HepG2 (cell line): Measurements from ENCODE around the gene NELFCD. TPM values are rescaled to one million over a fixed set of nuclear protein-coding genes. Genes with fewer than 3 reads are reported as not detected.

Source experiments
- ATAC-seq: fragments of 200-7000 bp; cut with Tn5 transposase; 3 replicates; pipeline ENCODE4 v1.9.1; 2020; ENCODE audit warnings: mild to moderate bottlenecking, moderate library complexity
- BruUV-seq: library from RNA; stranded (reverse); fragments of 400-500 nt; replicated peaks from 2 replicates; lab custom pipeline; 2021; lab: Mats Ljungman, UMichigan
- CTCF ChIA-PET: fragments of 300-600 bp; formaldehyde crosslinking; extraction: SDS; loops from one replicate; lab custom pipeline; 2021; ENCODE audit warnings: low total read pairs, inconsistent platforms, low intra/inter-chr PET ratio; lab: Yijun Ruan, JAX
- POLR2A ChIA-PET: fragments of 350-600 bp; sonication (Branson Sonifier 250); formaldehyde crosslinking; loops from one replicate; lab custom pipeline; 2020; ENCODE audit warnings: antibody characterized with exemption, inconsistent platforms; lab: Yijun Ruan, JAX
- DNase-seq: peaks from one replicate; pipeline ENCODE4 v3.0.0-alpha.2; 2015; ENCODE audit warnings: low spot score
- FAIRE-seq: peaks from 3 replicates; lab custom pipeline; 2011; peaks lifted over from hg19 to GRCh38; lab: Jason Lieb, UNC
- H2AFZ ChIP-seq: one replicate; pipeline ENCODE4 v1.6.1; 2011; ENCODE audit warnings: low read length, inconsistent platforms
- H3K27ac ChIP-seq: fragments of 300-600 bp; 3 replicates; pipeline ENCODE4 v1.8.0; 2011; ENCODE audit warnings: mixed run types, mild to moderate bottlenecking, mixed read lengths, low read length, inconsistent platforms; ENCODE audit not compliant: insufficient read depth; ENCODE audit errors: extremely low read length
- H3K27me3 ChIP-seq, 2 experiments: fragments of 200-600 bp in 1 of 2; 2 replicates in 1 of 2; 3 replicates in 1 of 2; pipeline versions ENCODE4 v1.6.0 to v1.8.0; 2011; ENCODE audit warnings: low read length in 2 of 2, mild to moderate bottlenecking in 2 of 2, moderate library complexity in 2 of 2, inconsistent platforms in 1 of 2; ENCODE audit not compliant: insufficient read depth in 2 of 2, control insufficient read depth in 1 of 2
- H3K36me3 ChIP-seq, 2 experiments: fragments of 200-600 bp in 1 of 2; replicated peaks in 1 of 2; 2 replicates in 1 of 2; 3 replicates in 1 of 2; pipeline versions ENCODE4 v1.5.1 to v1.8.0; 2011; ENCODE audit warnings: low read length in 2 of 2, inconsistent platforms in 1 of 2; ENCODE audit not compliant: insufficient read depth in 2 of 2, control insufficient read depth in 1 of 2
- H3K4me1 ChIP-seq: 2 replicates; pipeline ENCODE4 v1.5.1; 2012; ENCODE audit warnings: low read length, inconsistent platforms; ENCODE audit not compliant: insufficient read depth
- H3K4me2 ChIP-seq: 2 replicates; pipeline ENCODE4 v1.6.0; 2011; ENCODE audit warnings: low read depth, low read length, inconsistent platforms
- H3K4me3 ChIP-seq, 3 experiments: fragments of 200-600 bp in 1 of 3; sonication (generic), shearing (Covaris generic) in 1 of 3; replicated peaks in 1 of 3; 2 replicates each; pipeline ENCODE4 v1.5.1; 2011 to 2016; ENCODE audit warnings: low read length in 3 of 3, inconsistent platforms in 2 of 3, low read depth in 2 of 3, mild to moderate bottlenecking in 2 of 3, control low read depth in 1 of 3, mixed read lengths in 1 of 3; ENCODE audit not compliant: insufficient read depth in 1 of 3
- H3K79me2 ChIP-seq: one replicate; pipeline ENCODE4 v1.6.1; 2011; ENCODE audit warnings: low read length, inconsistent platforms; ENCODE audit not compliant: insufficient read depth
- H3K9ac ChIP-seq: 2 replicates; pipeline ENCODE4 v1.6.0; 2011; ENCODE audit warnings: mild to moderate bottlenecking, low read depth, low read length, inconsistent platforms; ENCODE audit not compliant: insufficient read depth
- H3K9me3 ChIP-seq: 2 replicates; pipeline ENCODE4 v1.5.1; 2012; ENCODE audit warnings: mild to moderate bottlenecking, low read length
- H4K20me1 ChIP-seq: 2 replicates; pipeline ENCODE4 v1.6.0; 2011; ENCODE audit warnings: inconsistent platforms, mild to moderate bottlenecking, low read length, moderate library complexity; ENCODE audit not compliant: insufficient read depth
- CHCHD3 ChIP-seq: sonication (generic); formaldehyde crosslinking; IDR thresholded peaks from 2 replicates; pipeline ENCODE4 v1.8.0; 2022; ENCODE audit warnings: mild to moderate bottlenecking, missing genetic modification reagents, moderate library complexity
- GTF3A ChIP-seq: sonication (generic); formaldehyde crosslinking; conservative IDR thresholded peaks from 2 replicates; pipeline ENCODE4 v1.4.0; 2020; ENCODE audit warnings: mild to moderate bottlenecking, missing genetic modification reagents
- RBM39 ChIP-seq: fragments of 200-400 bp; formaldehyde crosslinking; IDR thresholded peaks from one replicate; pipeline ENCODE4 v1.6.1; 2018; ENCODE audit warnings: antibody characterized with exemption, mild to moderate bottlenecking, low read depth, low read length; ENCODE audit not compliant: poor library complexity, severe bottlenecking
- SPEN ChIP-seq: sonication (generic); formaldehyde crosslinking; IDR thresholded peaks from 2 replicates; pipeline ENCODE4 v1.5.1; 2020; ENCODE audit warnings: low read depth, mild to moderate bottlenecking, missing genetic modification reagents
- STAT5B ChIP-seq: sonication (generic); formaldehyde crosslinking; IDR thresholded peaks from 2 replicates; pipeline ENCODE4 v1.4.0; 2020; ENCODE audit warnings: missing genetic modification reagents
- WIZ ChIP-seq: sonication (generic); formaldehyde crosslinking; IDR thresholded peaks from 2 replicates; pipeline ENCODE4 v1.5.1; 2020; ENCODE audit warnings: mild to moderate bottlenecking, missing genetic modification reagents
- ZBTB38 ChIP-seq: sonication (generic); formaldehyde crosslinking; IDR thresholded peaks from 2 replicates; pipeline ENCODE4 v1.5.1; 2020; ENCODE audit warnings: mild to moderate bottlenecking, missing genetic modification reagents
- ZNF564 ChIP-seq: sonication (generic); formaldehyde crosslinking; IDR thresholded peaks from 2 replicates; pipeline ENCODE4 v1.8.1; 2023; ENCODE audit warnings: mild to moderate bottlenecking, missing genetic modification reagents
- WGBS: methylation state at CpG from one replicate; pipeline ENCODE4 v1.1.6; 2017; ENCODE audit warnings: low lambda C conversion rate; 5-methylcytosine and 5-hydroxymethylcytosine counted together
- in situ Hi-C: cut with HindIII; loops from 2 replicates; pipeline ENCODE4 v1.10.0; 2017; ENCODE audit warnings: low pct_unique_long_range_greater_than_20kb; ENCODE audit not compliant: extremely low pct_ligation_motif_present
- intact Hi-C: fragments of 100-400 bp; cut with micrococcal nuclease; formaldehyde crosslinking; loops from one replicate; pipeline ENCODE4 v1.10.0; 2022; ENCODE audit not compliant: unreplicated experiment
- polyA plus RNA-seq, 8 experiments: library from polyadenylated mRNA; depleted of rRNA in 3 of 8; stranded (reverse) in 7 of 8; unstranded in 1 of 8; fragments of >200 nt; fragmentation: Illumina TruSeq in 4 of 8; extraction: Trizol in 4 of 8; gene quantifications; 2 replicates each; pipeline versions ENCODE4 v1.2.1 to v1.2.3, GENCODE V29; 2011 to 2016; ENCODE audit warnings: low read depth in 4 of 8, missing spikeins in 1 of 8, mixed read lengths in 1 of 8; ENCODE audit not compliant: insufficient read depth in 1 of 8
- total RNA-seq, 5 experiments: library from RNA; depleted of rRNA; stranded (reverse); fragments of >200 nt; fragmentation: Illumina TruSeq; extraction: Trizol; gene quantifications; 2 replicates each; pipeline ENCODE4 v1.2.3, GENCODE V29; 2016; ENCODE audit warnings: low read depth in 1 of 5
- TF ChIP-seq, protein P1 (sequence below): sonication (generic); formaldehyde crosslinking; IDR thresholded peaks from 2 replicates; pipeline ENCODE4 v1.5.0; 2020; ENCODE audit warnings: mild to moderate bottlenecking, missing genetic modification reagents, moderate library complexity
- TF ChIP-seq, protein P2 (sequence below): sonication (generic); formaldehyde crosslinking; IDR thresholded peaks from 2 replicates; pipeline ENCODE4 v1.5.1; 2020; ENCODE audit warnings: mild to moderate bottlenecking, missing genetic modification reagents, moderate library complexity
- TF ChIP-seq, protein P3 (sequence below): sonication (generic); formaldehyde crosslinking; IDR thresholded peaks from 2 replicates; pipeline ENCODE4 v1.8.0; 2022; ENCODE audit warnings: mild to moderate bottlenecking, missing genetic modification reagents, moderate library complexity
- TF ChIP-seq, protein P4 (sequence below): sonication (generic); formaldehyde crosslinking; IDR thresholded peaks from 2 replicates; pipeline ENCODE4 v1.4.0; 2020; ENCODE audit warnings: low read depth, mild to moderate bottlenecking, missing genetic modification reagents
- TF ChIP-seq, protein P5 (sequence below): IDR thresholded peaks from 2 replicates; pipeline ENCODE4 v1.6.1; 2018; ENCODE audit warnings: missing genetic modification reagents

The NELFCD gene
- total and polyA plus RNA-seq, 2 of the 13 experiments (the other 11 are each of a cell fraction or from before 2014, with no cell fraction given), result 159 to 203 TPM

DNA sequence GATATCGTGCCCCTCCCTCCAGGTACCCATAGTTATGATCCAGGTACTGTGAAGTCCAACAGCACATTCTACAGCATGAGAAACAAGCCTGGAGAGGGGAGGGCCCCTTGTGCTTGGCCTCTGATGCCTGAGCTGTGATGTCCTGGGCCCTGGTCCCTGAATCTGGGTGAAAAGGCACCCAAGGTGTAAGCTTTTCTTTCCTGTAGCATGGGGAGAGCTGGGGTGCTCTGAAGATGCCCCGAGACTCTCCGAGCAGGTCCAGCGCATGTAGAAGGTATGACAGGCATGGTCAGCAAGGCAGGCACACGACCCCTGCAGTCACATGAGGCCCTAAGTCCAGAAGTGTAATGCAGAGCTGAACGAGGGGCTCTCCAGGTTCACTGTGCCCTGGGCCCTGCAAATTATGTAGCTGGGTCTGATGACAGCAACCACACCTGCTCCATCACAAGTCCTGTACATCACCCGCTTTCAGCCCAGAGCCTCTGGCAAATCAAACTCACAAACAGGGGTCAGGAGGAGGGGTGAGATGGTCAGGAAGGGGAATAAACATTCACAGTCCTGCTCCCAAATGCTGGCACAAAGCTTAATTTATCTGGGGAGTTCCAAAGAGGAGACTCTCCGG lies 27.8 kb downstream of the NELFCD start:
- POLR2A ChIA-PET, result interaction anchor here (3.9 kb wide), 1 partner anchor 23 kb away, joined by 19 read pairs; the partner anchor contains the start of gene ATP5F1E
- BruUV-seq, result no TSS peak
- Histone ChIP-seq H4K20me1 (no peaks in the 10 kb centered on the region), H3K9ac (no peak overlapping the region), H3K9me3 (no peaks in the 10 kb centered on the region), H3K4me2 (no peak overlapping the region), H3K36me3 (no peaks in the 10 kb centered on the region), H3K4me1 (peaks cover 93% of the 10 kb centered on the region), H2AFZ (no peak overlapping the region), H3K27ac (no peak overlapping the region), H3K79me2 (peaks cover 8% of the 10 kb centered on the region), H3K4me3 (no peak overlapping the region), H3K27me3 (peaks cover 0 to 4% of the 10 kb centered on the region in 2 experiments; a peak in 1 of 5 replicates)
- CTCF ChIA-PET, result no interaction called here
- 56% methylated on average over 8 of the region's 8 CpGs for WGBS
- FAIRE-seq, result no peak
- in situ Hi-C loops (no loop called here), intact Hi-C loops (no loop called here)
- no peak for DNase-seq
- ATAC-seq, result no peak
- TF ChIP-seq GTF3A (CRISPR knock-in tag), result 0 out of 2 replicates have a peak, but pooled peaks have one; percentile 47
- 0 out of 2 replicates have a peak, but pooled peaks have one; percentile 37 for TF ChIP-seq SPEN
- TF ChIP-seq, protein P1, sequence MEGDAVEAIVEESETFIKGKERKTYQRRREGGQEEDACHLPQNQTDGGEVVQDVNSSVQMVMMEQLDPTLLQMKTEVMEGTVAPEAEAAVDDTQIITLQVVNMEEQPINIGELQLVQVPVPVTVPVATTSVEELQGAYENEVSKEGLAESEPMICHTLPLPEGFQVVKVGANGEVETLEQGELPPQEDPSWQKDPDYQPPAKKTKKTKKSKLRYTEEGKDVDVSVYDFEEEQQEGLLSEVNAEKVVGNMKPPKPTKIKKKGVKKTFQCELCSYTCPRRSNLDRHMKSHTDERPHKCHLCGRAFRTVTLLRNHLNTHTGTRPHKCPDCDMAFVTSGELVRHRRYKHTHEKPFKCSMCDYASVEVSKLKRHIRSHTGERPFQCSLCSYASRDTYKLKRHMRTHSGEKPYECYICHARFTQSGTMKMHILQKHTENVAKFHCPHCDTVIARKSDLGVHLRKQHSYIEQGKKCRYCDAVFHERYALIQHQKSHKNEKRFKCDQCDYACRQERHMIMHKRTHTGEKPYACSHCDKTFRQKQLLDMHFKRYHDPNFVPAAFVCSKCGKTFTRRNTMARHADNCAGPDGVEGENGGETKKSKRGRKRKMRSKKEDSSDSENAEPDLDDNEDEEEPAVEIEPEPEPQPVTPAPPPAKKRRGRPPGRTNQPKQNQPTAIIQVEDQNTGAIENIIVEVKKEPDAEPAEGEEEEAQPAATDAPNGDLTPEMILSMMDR (CRISPR knock-in tag), result 0 out of 2 replicates have a peak, but pooled peaks have one; percentile 3
- TF ChIP-seq STAT5B (CRISPR knock-in tag), result no peak
- TF ChIP-seq, protein P2, sequence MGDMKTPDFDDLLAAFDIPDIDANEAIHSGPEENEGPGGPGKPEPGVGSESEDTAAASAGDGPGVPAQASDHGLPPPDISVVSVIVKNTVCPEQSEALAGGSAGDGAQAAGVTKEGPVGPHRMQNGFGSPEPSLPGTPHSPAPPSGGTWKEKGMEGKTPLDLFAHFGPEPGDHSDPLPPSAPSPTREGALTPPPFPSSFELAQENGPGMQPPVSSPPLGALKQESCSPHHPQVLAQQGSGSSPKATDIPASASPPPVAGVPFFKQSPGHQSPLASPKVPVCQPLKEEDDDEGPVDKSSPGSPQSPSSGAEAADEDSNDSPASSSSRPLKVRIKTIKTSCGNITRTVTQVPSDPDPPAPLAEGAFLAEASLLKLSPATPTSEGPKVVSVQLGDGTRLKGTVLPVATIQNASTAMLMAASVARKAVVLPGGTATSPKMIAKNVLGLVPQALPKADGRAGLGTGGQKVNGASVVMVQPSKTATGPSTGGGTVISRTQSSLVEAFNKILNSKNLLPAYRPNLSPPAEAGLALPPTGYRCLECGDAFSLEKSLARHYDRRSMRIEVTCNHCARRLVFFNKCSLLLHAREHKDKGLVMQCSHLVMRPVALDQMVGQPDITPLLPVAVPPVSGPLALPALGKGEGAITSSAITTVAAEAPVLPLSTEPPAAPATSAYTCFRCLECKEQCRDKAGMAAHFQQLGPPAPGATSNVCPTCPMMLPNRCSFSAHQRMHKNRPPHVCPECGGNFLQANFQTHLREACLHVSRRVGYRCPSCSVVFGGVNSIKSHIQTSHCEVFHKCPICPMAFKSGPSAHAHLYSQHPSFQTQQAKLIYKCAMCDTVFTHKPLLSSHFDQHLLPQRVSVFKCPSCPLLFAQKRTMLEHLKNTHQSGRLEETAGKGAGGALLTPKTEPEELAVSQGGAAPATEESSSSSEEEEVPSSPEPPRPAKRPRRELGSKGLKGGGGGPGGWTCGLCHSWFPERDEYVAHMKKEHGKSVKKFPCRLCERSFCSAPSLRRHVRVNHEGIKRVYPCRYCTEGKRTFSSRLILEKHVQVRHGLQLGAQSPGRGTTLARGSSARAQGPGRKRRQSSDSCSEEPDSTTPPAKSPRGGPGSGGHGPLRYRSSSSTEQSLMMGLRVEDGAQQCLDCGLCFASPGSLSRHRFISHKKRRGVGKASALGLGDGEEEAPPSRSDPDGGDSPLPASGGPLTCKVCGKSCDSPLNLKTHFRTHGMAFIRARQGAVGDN, result peak; percentile 36; the same call in 1 of the 2 replicates
- TF ChIP-seq RBM39, result no peak
- TF ChIP-seq CHCHD3 (CRISPR knock-in tag), result peak; percentile 29; the same call in 1 of the 2 replicates
- TF ChIP-seq, protein P3, sequence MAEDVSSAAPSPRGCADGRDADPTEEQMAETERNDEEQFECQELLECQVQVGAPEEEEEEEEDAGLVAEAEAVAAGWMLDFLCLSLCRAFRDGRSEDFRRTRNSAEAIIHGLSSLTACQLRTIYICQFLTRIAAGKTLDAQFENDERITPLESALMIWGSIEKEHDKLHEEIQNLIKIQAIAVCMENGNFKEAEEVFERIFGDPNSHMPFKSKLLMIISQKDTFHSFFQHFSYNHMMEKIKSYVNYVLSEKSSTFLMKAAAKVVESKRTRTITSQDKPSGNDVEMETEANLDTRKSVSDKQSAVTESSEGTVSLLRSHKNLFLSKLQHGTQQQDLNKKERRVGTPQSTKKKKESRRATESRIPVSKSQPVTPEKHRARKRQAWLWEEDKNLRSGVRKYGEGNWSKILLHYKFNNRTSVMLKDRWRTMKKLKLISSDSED (CRISPR knock-in tag), result no peak
- peak; percentile 98 for TF ChIP-seq ZNF564
- TF ChIP-seq WIZ (CRISPR knock-in tag), result 0 out of 2 replicates have a peak, but pooled peaks have one; percentile 41
- TF ChIP-seq, protein P4, sequence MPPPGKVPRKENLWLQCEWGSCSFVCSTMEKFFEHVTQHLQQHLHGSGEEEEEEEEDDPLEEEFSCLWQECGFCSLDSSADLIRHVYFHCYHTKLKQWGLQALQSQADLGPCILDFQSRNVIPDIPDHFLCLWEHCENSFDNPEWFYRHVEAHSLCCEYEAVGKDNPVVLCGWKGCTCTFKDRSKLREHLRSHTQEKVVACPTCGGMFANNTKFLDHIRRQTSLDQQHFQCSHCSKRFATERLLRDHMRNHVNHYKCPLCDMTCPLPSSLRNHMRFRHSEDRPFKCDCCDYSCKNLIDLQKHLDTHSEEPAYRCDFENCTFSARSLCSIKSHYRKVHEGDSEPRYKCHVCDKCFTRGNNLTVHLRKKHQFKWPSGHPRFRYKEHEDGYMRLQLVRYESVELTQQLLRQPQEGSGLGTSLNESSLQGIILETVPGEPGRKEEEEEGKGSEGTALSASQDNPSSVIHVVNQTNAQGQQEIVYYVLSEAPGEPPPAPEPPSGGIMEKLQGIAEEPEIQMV (CRISPR knock-in tag), result no peak
- TF ChIP-seq, protein P5, sequence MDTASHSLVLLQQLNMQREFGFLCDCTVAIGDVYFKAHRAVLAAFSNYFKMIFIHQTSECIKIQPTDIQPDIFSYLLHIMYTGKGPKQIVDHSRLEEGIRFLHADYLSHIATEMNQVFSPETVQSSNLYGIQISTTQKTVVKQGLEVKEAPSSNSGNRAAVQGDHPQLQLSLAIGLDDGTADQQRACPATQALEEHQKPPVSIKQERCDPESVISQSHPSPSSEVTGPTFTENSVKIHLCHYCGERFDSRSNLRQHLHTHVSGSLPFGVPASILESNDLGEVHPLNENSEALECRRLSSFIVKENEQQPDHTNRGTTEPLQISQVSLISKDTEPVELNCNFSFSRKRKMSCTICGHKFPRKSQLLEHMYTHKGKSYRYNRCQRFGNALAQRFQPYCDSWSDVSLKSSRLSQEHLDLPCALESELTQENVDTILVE, result no peak
- peak; percentile 34; the same call in 1 of the 2 replicates for TF ChIP-seq ZBTB38 (CRISPR knock-in tag)
